Natural killer cell (primary cell): ENCODE results near the gene ZNF3. TPM values are rescaled to one million over a fixed set of nuclear protein-coding genes. Genes with fewer than 3 reads are reported as not detected.

Source experiments
- ATAC-seq, 3 donors: fragments of 150-1000 bp in 2 of 3; fragments of 200-7000 bp in 1 of 3; cut with Tn5 transposase; 1 replicate in 1 of 3; 2 replicates in 2 of 3; pipeline ENCODE4 v1.10.0; 2021; ENCODE audit warnings: mild to moderate bottlenecking in 2 of 3, moderate library complexity in 2 of 3
- DNase-seq, 2 donors: peaks; one replicate each; pipeline versions ENCODE4 v3.0.0 to v3.0.0-alpha.2; 2013 to 2021; ENCODE audit warnings: mixed read lengths in 1 of 2
- H3K27ac ChIP-seq: one replicate; pipeline ENCODE4 v1.5.1; 2013; ENCODE audit warnings: mild to moderate bottlenecking, low read length
- H3K27me3 ChIP-seq: one replicate; pipeline ENCODE4 v1.6.1; 2013; ENCODE audit warnings: low read length; ENCODE audit not compliant: control insufficient read depth, insufficient read depth
- H3K36me3 ChIP-seq: one replicate; pipeline ENCODE4 v1.6.1; 2013; ENCODE audit warnings: low read length; ENCODE audit not compliant: control insufficient read depth, insufficient read depth
- H3K4me1 ChIP-seq: one replicate; pipeline ENCODE4 v1.6.1; 2013; ENCODE audit warnings: low read length; ENCODE audit not compliant: control insufficient read depth, insufficient read depth
- H3K4me3 ChIP-seq: one replicate; pipeline ENCODE4 v1.5.1; 2013; ENCODE audit warnings: low read length
- H3K9me3 ChIP-seq: one replicate; pipeline ENCODE4 v1.6.1; 2013; ENCODE audit warnings: low read length; ENCODE audit not compliant: control insufficient read depth, insufficient read depth
- H3K27ac Mint-ChIP-seq, 2 donors: one replicate each; pipeline ENCODE4 v1.8.0; 2022; ENCODE audit warnings: mild to moderate bottlenecking in 2 of 2, mixed read lengths in 2 of 2, moderate library complexity in 1 of 2
- H3K27me3 Mint-ChIP-seq, 2 donors: one replicate each; pipeline ENCODE4 v1.8.0; 2022; ENCODE audit warnings: low read depth in 2 of 2, mixed read lengths in 2 of 2
- H3K36me3 Mint-ChIP-seq: one replicate; pipeline ENCODE4 v1.8.0; 2022; ENCODE audit warnings: mixed read lengths
- H3K4me1 Mint-ChIP-seq, 2 donors: one replicate each; pipeline ENCODE4 v1.8.0; 2022; ENCODE audit warnings: mixed read lengths in 2 of 2
- H3K4me3 Mint-ChIP-seq: one replicate; pipeline ENCODE4 v1.8.0; 2022; ENCODE audit warnings: mild to moderate bottlenecking, moderate library complexity, mixed read lengths
- H3K9me3 Mint-ChIP-seq, 2 donors: one replicate each; pipeline ENCODE4 v1.8.0; 2022; ENCODE audit warnings: mixed read lengths in 2 of 2
- WGBS: methylation state at CpG from one replicate; pipeline ENCODE4 v1.1.7; 2013; ENCODE audit warnings: missing lambda C conversion rate; ENCODE audit not compliant: insufficient coverage; 5-methylcytosine and 5-hydroxymethylcytosine counted together
- intact Hi-C: fragments of 100-400 bp; cut with micrococcal nuclease; formaldehyde crosslinking; loops from one replicate; pipeline ENCODE4 v1.14.2; 2022
- total RNA-seq, 4 donors: library from RNA; stranded (reverse); fragments of 120-200 nt in 1 of 4; gene quantifications; one replicate each; pipeline versions ENCODE4 v1.2.3 to v1.2.4, GENCODE V29; 2013 to 2022
- TF ChIP-seq, protein P1 (sequence below): fragments of 200-600 bp; IDR thresholded peaks from one replicate; pipeline ENCODE4 v1.8.0; 2022; ENCODE audit warnings: antibody characterized with exemption

ZNF3 gene
- total RNA-seq, 3 donors from 2014 or later (not counting 1 experiment from before 2014, with no cell fraction given), result 37.8 to 51.6 (median 49.0) TPM

DNA sequence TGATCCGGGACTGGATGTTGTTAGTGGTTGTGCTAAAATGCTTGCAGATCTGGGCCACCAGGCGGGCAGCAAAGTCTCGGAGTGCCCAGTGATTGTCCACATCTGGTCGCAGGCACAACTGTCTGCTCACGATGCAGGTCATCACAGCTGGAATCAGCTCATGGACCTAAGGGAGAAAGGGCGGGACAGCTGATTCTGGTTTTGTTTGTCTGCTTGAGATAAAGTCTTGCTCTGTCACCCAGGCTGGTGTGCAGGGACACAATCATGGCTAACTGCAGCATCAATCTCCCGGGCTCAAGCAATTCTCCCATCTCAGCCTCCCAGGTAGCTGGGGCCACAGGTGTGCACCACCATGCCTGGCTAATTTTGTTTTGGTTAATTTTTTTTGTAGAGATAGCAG is 29.6 kb upstream of the ZNF3 start:
- no peak overlapping the region for H3K27ac Mint-ChIP-seq

GRCh38 chr7:100109521-100110163 is 28.1 kb upstream of the ZNF3 start:
- Mint-ChIP-seq H3K27ac (no peak overlapping the region), H3K4me1 (no peaks in the 10 kb centered on the region), H3K4me3 (no peak overlapping the region), H3K36me3 (no peaks in the 10 kb centered on the region), H3K27me3 (no peaks in the 10 kb centered on the region), H3K9me3 (no peaks in the 10 kb centered on the region)
- Histone ChIP-seq H3K9me3 (no peaks in the 10 kb centered on the region), H3K36me3 (peaks cover 45% of the 10 kb centered on the region), H3K4me3 (no peak overlapping the region), H3K27me3 (no peaks in the 10 kb centered on the region), H3K4me1 (no peaks in the 10 kb centered on the region), H3K27ac (no peak overlapping the region)
- TF ChIP-seq, protein P1, sequence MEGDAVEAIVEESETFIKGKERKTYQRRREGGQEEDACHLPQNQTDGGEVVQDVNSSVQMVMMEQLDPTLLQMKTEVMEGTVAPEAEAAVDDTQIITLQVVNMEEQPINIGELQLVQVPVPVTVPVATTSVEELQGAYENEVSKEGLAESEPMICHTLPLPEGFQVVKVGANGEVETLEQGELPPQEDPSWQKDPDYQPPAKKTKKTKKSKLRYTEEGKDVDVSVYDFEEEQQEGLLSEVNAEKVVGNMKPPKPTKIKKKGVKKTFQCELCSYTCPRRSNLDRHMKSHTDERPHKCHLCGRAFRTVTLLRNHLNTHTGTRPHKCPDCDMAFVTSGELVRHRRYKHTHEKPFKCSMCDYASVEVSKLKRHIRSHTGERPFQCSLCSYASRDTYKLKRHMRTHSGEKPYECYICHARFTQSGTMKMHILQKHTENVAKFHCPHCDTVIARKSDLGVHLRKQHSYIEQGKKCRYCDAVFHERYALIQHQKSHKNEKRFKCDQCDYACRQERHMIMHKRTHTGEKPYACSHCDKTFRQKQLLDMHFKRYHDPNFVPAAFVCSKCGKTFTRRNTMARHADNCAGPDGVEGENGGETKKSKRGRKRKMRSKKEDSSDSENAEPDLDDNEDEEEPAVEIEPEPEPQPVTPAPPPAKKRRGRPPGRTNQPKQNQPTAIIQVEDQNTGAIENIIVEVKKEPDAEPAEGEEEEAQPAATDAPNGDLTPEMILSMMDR, result no peak
- ATAC-seq, result no peak
- 93% methylated on average over 12 of the region's 12 CpGs for WGBS
- intact Hi-C loops, result loop anchor here (10.0 kb wide), 1 partner anchor 565 kb away; the partner anchor contains the start of gene GNB2
- no peak for DNase-seq

More for the DNA sequence above, 29.6 kb upstream of the ZNF3 start:
- Histone ChIP-seq H3K4me3 (no peak overlapping the region), H3K27me3 (no peaks in the 10 kb centered on the region), H3K9me3 (no peaks in the 10 kb centered on the region), H3K27ac (no peak overlapping the region), H3K36me3 (peaks cover 43% of the 10 kb centered on the region), H3K4me1 (no peaks in the 10 kb centered on the region)
- H3K9me3 Mint-ChIP-seq, result no peaks in the 10 kb centered on the region
- intact Hi-C loops, result no loop called here
- TF ChIP-seq, protein P1, result no peak
- no peaks in the 10 kb centered on the region for H3K27me3 Mint-ChIP-seq
- H3K4me3 Mint-ChIP-seq, result no peak overlapping the region
- DNase-seq (no peak), ATAC-seq (no peak)
- 97% methylated on average over 7 of the region's 7 CpGs for WGBS
- H3K4me1 Mint-ChIP-seq, result no peaks in the 10 kb centered on the region
- no peaks in the 10 kb centered on the region for H3K36me3 Mint-ChIP-seq

DNA sequence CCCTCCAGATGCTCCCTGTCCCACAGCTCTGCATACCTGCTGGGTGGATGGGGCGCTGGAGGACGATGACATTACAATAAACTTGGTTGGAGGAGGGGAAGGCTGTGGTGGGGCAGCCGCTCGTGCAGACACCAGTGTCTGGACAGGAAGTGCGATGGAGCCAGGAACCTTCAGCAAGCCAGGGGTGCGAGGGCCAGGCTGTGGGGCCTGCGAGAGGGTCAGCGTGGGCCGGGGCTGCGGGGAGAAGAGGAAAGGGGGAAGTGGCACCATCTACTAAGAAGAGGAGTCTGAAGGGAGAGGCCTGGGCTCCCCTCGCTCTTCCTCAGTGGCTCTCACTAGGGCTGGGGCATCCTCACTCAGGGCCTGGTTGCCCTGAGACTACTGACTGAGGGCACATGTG is 26.4 kb upstream of the ZNF3 start:
- intact Hi-C loops, result loop anchor here (10.0 kb wide), 1 partner anchor 567 kb away; the partner anchor contains the start of gene GNB2
- Mint-ChIP-seq H3K4me3 (no peak overlapping the region), H3K27ac (no peak overlapping the region), H3K9me3 (no peaks in the 10 kb centered on the region), H3K27me3 (no peaks in the 10 kb centered on the region), H3K36me3 (no peaks in the 10 kb centered on the region), H3K4me1 (peaks cover 0 to 5% of the 10 kb centered on the region in 2 donors)
- Histone ChIP-seq H3K27me3 (no peaks in the 10 kb centered on the region), H3K9me3 (no peaks in the 10 kb centered on the region), H3K4me3 (no peak overlapping the region), H3K27ac (no peak overlapping the region), H3K4me1 (no peaks in the 10 kb centered on the region), H3K36me3 (peaks cover 43% of the 10 kb centered on the region)
- no peak for ATAC-seq
- 90% methylated on average over 11 of the region's 11 CpGs for WGBS
- no peak for DNase-seq
- TF ChIP-seq, protein P1, result no peak
